Lower leg skin (tissue), 4 donors: Measurements from ENCODE around the gene TIGD1. TPM values are rescaled to one million over a fixed set of nuclear protein-coding genes. Genes with fewer than 3 reads are reported as not detected.

Source experiments
- DNase-seq, 2 donors: peaks; one replicate each; pipeline ENCODE4 v3.0.0-alpha.2; 2019; ENCODE audit warnings: low spot score in 2 of 2
- H3K4me3 ChIP-seq: fragments of 200-600 bp; sonication (generic); 2 replicates; pipeline ENCODE4 v1.5.1; 2017; ENCODE audit warnings: mild to moderate bottlenecking, low read depth; ENCODE audit not compliant: poor library complexity, severe bottlenecking
- CTCF ChIP-seq, 3 donors: fragments of 450-650 bp; IDR thresholded peaks; one replicate each; pipeline ENCODE4 v1.5.1; 2016; ENCODE audit warnings: antibody characterized with exemption in 3 of 3, mild to moderate bottlenecking in 3 of 3, moderate library complexity in 2 of 3
- POLR2A ChIP-seq, 2 donors: fragments of 450-650 bp; IDR thresholded peaks; one replicate each; pipeline ENCODE4 v1.6.1; 2016 to 2017; ENCODE audit warnings: antibody characterized with exemption in 2 of 2, mild to moderate bottlenecking in 1 of 2, moderate library complexity in 1 of 2
- WGBS, 2 donors: methylation state at CpG; one replicate each; pipeline ENCODE4 v1.1.5; 2018; 5-methylcytosine and 5-hydroxymethylcytosine counted together
- intact Hi-C: fragments of 100-400 bp; cut with DNase I; formaldehyde crosslinking; loops from one replicate; pipeline ENCODE4 v1.15.0; 2023; ENCODE audit warnings: low total_unique reads
- total RNA-seq, 4 donors: library from RNA; depleted of rRNA; stranded (reverse); fragments of >200 nt; gene quantifications; one replicate each; pipeline ENCODE4 v1.1.0, GENCODE V29; 2016

The TIGD1 gene
- total RNA-seq, 4 donors from 2014 or later: 2.2 to 5.4 (median 5.1) TPM

DNA sequence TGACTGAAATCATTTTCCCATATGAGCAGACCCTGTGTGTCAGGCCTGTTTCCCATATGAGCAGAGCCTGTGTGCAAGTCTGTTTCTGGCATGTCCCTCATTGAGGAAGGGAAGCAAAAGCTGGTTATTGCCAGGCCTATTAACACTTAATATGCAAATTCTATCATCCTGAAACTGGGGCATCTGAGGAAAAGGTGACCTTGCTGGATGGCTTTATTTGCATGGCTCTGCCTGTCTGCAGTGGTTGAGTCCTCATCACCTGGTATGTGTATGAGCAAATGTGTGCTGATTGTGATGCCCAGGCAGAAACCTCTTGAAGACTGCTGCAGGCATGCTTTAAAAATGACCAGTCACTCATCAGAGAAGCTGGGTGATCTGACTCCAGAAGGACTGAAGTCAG lies 31.4 kb upstream of the TIGD1 start:
- intact Hi-C loops: no loop called here
- no peak for DNase-seq
- TF ChIP-seq CTCF (IDR thresholded peaks at IDR 0.05) (no peak), POLR2A (IDR thresholded peaks at IDR 0.05) (no peak)
- H3K4me3 ChIP-seq: no peak overlapping the region

GRCh38 chr2:232580648-232580981 lies 30.3 kb upstream of the TIGD1 start:
- no peak for DNase-seq
- H3K4me3 ChIP-seq: no peak overlapping the region
- TF ChIP-seq POLR2A (IDR thresholded peaks at IDR 0.05) (no peak), CTCF (IDR thresholded peaks at IDR 0.05) (no peak)
- 93 to 95% methylated on average over 6 of the region's 6 CpGs for WGBS, 2 donors
- intact Hi-C loops: no loop called here

DNA sequence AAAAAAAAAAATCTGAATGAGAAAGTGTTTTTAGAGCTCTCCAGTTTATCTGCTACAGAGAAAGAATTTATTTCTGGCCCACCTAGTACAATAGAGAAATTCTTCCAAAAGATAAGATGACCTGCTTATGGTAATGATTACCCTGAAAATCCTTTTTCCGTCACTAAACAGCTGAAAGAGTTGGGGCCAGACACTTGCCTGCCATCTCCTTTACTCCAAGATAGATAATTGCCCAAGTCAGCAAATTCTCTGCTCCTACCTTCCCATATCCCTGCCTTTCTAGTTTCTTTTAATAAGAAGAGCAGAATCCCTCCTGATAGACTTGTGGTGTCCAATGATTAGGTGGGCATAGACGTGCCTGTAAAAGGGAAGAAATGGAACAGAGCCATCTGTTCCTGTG lies 28.3 kb upstream of the TIGD1 start:
- WGBS, 2 donors: 90 to 99% methylated on average over 2 of the region's 2 CpGs
- DNase-seq: no peak
- H3K4me3 ChIP-seq: no peak overlapping the region
- no peak for TF ChIP-seq CTCF (IDR thresholded peaks at IDR 0.05)
- intact Hi-C loops: no loop called here

GRCh38 chr2:232577841-232578240 lies 27.5 kb upstream of the TIGD1 start:
- TF ChIP-seq CTCF (IDR thresholded peaks at IDR 0.05) (no peak), POLR2A (IDR thresholded peaks at IDR 0.05) (no peak)
- H3K4me3 ChIP-seq: no peak overlapping the region
- WGBS, 2 donors: 84 to 92% methylated on average over 2 of the region's 2 CpGs
- intact Hi-C loops: no loop called here
- DNase-seq: no peak

GRCh38 chr2:232576995-232577394 lies 26.6 kb upstream of the TIGD1 start:
- intact Hi-C loops: no loop called here
- no peak for DNase-seq
- WGBS, 2 donors: 83 to 98% methylated on average over 2 of the region's 2 CpGs
- H3K4me3 ChIP-seq: no peak overlapping the region
- TF ChIP-seq POLR2A (IDR thresholded peaks at IDR 0.05): no peak
- TF ChIP-seq CTCF (IDR thresholded peaks at IDR 0.05): no peak

DNA sequence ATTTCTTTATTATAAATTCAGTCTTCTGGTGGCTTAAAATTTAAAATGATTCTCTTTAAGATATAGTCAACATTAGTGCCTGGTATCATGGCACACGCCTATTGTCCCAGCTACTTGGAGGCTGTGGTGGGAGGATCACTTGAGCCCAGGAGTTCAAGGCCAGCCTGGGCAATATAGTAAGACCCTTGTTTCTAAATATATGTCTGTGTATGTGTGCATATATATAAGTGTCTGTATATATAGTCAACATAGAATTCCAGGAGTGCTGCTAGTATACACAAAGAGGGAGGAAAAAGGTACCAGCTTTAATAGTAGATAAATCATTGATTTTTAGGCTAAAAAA lies 25.0 kb upstream of the TIGD1 start:
- no peak for DNase-seq
- intact Hi-C loops: no loop called here
- 90 to 100% methylated on average over 1 of the region's 1 CpG for WGBS, 2 donors
- H3K4me3 ChIP-seq: no peak overlapping the region
- TF ChIP-seq CTCF (IDR thresholded peaks at IDR 0.05): no peak
- no peak for TF ChIP-seq POLR2A (IDR thresholded peaks at IDR 0.05)
